Measurements from ENCODE around the gene ATP8A2. TPM values are rescaled to one million over a fixed set of nuclear protein-coding genes. Genes with fewer than 3 reads are reported as not detected.

Gene ATP8A2
- total RNA-seq, 2 donors from 2014 or later: 1.6 to 2.9 TPM

DNA sequence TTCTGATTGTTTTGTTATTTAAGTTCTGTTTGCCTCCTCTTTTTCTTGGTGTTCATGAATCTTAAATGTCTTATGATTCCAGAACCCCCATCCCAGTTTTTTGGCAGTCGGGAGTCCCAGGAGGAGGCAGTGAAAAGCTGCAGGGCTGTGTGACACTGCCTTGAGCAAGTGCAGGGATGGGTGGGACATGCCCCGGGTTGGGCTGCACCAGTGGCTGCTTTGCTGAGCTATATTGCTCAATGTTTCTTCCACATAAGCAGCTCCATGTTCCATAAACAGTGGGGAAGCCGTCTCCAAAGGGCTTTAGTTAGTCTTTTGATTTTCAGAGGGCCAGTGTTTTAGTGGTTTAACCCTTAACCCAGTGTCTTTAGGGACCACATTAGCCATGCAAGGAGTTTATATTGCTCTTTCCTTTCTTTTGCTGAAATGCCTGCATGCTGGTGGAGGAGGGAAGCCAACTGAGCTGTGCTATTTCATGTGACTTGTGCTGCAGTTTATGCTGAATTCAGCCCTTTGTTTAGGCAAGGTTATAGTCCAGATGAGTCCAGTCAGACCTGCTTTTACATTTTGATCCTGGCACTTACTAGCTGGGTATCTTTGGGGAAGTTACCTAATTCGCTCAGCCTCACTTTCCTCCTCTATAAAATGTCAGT, 13.1 kb downstream of the ATP8A2 start:
- 80% methylated on average over 4 of the region's 4 CpGs; no CpG with 5 or more reads in 1 of the 2 experiments for WGBS, 2 experiments (ENCODE audit: insufficient coverage in 1 of 2, insufficient read length in 1 of 2)
- TF ChIP-seq, protein P1, sequence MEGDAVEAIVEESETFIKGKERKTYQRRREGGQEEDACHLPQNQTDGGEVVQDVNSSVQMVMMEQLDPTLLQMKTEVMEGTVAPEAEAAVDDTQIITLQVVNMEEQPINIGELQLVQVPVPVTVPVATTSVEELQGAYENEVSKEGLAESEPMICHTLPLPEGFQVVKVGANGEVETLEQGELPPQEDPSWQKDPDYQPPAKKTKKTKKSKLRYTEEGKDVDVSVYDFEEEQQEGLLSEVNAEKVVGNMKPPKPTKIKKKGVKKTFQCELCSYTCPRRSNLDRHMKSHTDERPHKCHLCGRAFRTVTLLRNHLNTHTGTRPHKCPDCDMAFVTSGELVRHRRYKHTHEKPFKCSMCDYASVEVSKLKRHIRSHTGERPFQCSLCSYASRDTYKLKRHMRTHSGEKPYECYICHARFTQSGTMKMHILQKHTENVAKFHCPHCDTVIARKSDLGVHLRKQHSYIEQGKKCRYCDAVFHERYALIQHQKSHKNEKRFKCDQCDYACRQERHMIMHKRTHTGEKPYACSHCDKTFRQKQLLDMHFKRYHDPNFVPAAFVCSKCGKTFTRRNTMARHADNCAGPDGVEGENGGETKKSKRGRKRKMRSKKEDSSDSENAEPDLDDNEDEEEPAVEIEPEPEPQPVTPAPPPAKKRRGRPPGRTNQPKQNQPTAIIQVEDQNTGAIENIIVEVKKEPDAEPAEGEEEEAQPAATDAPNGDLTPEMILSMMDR (conservative IDR thresholded peaks at IDR 0.05): no peak
- Mint-ChIP-seq H3K4me1 (peaks cover 3% of the 10 kb centered on the region), H3K27me3 (ENCODE audit: insufficient read depth) (no peaks in the 10 kb centered on the region), H3K27ac (no peak overlapping the region), H3K36me3 (ENCODE audit: low read depth) (no peaks in the 10 kb centered on the region), H3K4me3 (no peak overlapping the region), H3K9me3 (peaks cover 5% of the 10 kb centered on the region)
- Histone ChIP-seq H3K4me3 (ENCODE audit: low read length) (no peak overlapping the region), H3K27ac (ENCODE audit: low read depth, low read length) (no peak overlapping the region), H3K4me1 (ENCODE audit: control insufficient read depth, insufficient read depth, low read length) (no peaks in the 10 kb centered on the region), H3K27me3 (ENCODE audit: control insufficient read depth, insufficient read depth, low read length, poor library complexity, severe bottlenecking) (no peaks in the 10 kb centered on the region), H3K9me3 (ENCODE audit: control insufficient read depth, low read length) (no peaks in the 10 kb centered on the region), H3K36me3 (ENCODE audit: control insufficient read depth, insufficient read depth, low read length) (no peaks in the 10 kb centered on the region), H3K9ac (ENCODE audit: extremely low read depth, low read length, poor library complexity, severe bottlenecking) (no peak overlapping the region)
- no peak for DNase-seq

DNA sequence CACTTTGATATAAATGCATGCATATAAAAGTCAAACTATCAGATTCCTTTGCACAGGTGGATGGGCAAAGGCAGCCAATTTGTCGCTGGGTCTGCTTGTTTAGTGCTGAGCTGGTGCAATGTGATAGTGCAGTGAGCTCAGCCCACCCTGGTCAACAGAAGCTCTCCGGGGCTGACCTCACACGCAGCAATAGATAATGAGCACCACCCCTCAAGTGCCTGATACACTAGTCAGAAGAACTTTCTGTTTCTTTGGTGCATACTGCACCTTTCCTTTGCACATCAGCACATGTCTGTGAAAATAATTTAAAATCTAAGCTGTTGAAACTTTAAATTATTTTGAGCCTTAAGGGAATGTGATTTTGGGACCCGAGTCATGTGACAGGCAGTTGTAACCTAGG, 20.2 kb downstream of the ATP8A2 start:
- WGBS, 2 experiments (ENCODE audit: insufficient coverage in 1 of 2, insufficient read length in 1 of 2): 87 to 95% methylated on average over 3 to 4 of the region's 4 CpGs
- Mint-ChIP-seq H3K9me3 (peaks cover 25% of the 10 kb centered on the region), H3K27ac (no peak overlapping the region), H3K27me3 (ENCODE audit: insufficient read depth) (no peaks in the 10 kb centered on the region), H3K4me3 (no peak overlapping the region), H3K36me3 (ENCODE audit: low read depth) (peaks cover 3% of the 10 kb centered on the region), H3K4me1 (peaks cover 5% of the 10 kb centered on the region)
- Histone ChIP-seq H3K9ac (ENCODE audit: extremely low read depth, low read length, poor library complexity, severe bottlenecking) (no peak overlapping the region), H3K4me1 (ENCODE audit: control insufficient read depth, insufficient read depth, low read length) (peaks cover 2% of the 10 kb centered on the region), H3K36me3 (ENCODE audit: control insufficient read depth, insufficient read depth, low read length) (no peaks in the 10 kb centered on the region), H3K27ac (ENCODE audit: low read depth, low read length) (no peak overlapping the region), H3K9me3 (ENCODE audit: control insufficient read depth, low read length) (peaks cover 25% of the 10 kb centered on the region), H3K4me3 (ENCODE audit: low read length) (no peak overlapping the region), H3K27me3 (ENCODE audit: control insufficient read depth, insufficient read depth, low read length, poor library complexity, severe bottlenecking) (no peaks in the 10 kb centered on the region)
- TF ChIP-seq, protein P1 (conservative IDR thresholded peaks at IDR 0.05): no peak
- DNase-seq: no peak

DNA sequence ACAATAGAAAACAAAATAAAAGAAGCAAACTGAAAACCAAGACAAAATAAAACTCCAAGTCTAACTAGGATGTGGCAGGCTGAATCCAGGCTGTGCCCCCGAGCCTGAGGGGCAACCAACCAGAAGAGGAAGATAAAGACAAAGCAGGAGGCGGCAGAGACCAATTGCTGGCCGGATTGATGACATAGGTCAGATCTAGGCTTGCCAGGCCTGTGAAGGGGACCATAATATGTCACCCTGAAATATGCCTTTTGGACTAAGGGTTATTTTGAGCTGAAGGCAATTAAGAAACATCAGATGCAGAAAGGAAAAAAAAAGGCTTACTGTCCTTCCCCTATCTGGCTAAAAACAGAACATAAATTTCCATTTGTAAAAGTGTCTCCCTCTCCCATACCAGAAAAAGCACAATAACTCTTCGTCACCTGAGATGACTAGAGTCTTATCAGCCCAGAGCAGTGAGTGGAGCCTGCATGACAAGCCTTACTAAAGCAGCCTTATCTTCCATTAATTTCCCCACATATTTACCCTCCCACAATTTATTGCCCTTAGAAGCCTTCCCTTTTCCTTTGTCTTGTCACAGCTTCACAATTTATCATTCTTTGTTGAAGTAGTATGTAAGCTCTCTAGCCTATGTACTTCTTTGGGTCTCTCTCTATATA, 22.8 kb downstream of the ATP8A2 start:
- Histone ChIP-seq H3K4me3 (ENCODE audit: low read length) (no peak overlapping the region), H3K9ac (ENCODE audit: extremely low read depth, low read length, poor library complexity, severe bottlenecking) (no peak overlapping the region), H3K36me3 (ENCODE audit: control insufficient read depth, insufficient read depth, low read length) (no peaks in the 10 kb centered on the region), H3K27ac (ENCODE audit: low read depth, low read length) (no peak overlapping the region), H3K9me3 (ENCODE audit: control insufficient read depth, low read length) (peaks cover 42% of the 10 kb centered on the region), H3K27me3 (ENCODE audit: control insufficient read depth, insufficient read depth, low read length, poor library complexity, severe bottlenecking) (no peaks in the 10 kb centered on the region), H3K4me1 (ENCODE audit: control insufficient read depth, insufficient read depth, low read length) (peaks cover 9% of the 10 kb centered on the region)
- WGBS, 2 experiments (ENCODE audit: insufficient coverage in 1 of 2, insufficient read length in 1 of 2): 94% methylated on average over 4 of the region's 4 CpGs
- Mint-ChIP-seq H3K27me3 (ENCODE audit: insufficient read depth) (no peaks in the 10 kb centered on the region), H3K9me3 (peaks cover 44% of the 10 kb centered on the region), H3K4me3 (no peak overlapping the region), H3K4me1 (peaks cover 18% of the 10 kb centered on the region), H3K27ac (no peak overlapping the region), H3K36me3 (ENCODE audit: low read depth) (peaks cover 5% of the 10 kb centered on the region)
- no peak for DNase-seq
- TF ChIP-seq, protein P1 (conservative IDR thresholded peaks at IDR 0.05): no peak

Data from endodermal cell (in vitro differentiated cells).